ENCODE measurements around the gene CRTC1.

CRTC1 gene

DNA sequence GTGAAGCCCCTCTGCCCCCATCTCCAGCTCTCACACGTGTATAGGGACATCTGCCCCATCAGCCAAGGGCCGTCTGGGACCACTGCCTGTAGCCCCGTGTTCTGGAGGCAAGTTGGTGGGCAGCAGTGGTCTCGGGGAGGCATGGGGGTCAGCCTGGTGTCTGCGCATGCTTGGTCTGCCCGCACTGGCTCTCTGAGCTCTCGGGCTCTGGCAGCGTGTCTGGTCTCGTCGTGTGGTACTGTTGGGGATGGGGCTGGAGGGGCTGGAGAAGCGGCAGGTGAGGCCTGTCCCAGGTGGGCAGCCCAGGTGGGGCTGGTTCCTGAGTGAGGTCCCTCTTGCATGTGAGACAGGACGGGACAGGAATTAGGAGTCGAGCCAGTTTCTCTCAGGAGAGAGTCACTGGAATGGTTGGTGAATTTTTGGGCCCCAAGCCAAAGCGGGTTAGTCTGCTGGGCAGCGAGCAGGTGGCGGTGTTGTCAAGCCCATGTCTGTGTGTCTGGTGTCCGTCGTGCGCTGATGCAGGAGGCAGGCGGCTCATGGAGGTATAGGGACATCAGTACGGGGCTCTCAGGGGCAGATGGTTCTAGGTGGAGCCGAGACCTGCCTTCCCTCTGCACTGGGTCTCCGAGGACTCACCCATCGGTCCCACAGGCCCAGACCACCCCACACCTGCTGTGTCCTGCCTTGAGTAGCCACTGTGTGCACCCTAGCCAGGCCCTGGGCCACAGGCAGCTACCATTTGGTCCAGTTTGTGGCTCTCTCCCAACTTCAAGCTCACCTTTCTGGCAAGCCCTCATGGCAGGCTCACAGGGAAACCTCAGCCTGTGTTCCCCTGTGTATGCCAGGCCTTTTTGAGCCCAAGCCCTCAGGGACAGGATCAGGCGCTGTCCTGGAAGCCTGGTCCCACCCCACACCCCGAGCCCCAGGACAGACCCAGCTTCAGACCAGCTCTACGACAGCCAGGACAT is 89.4 kb downstream of the CRTC1 start:
- DNase-seq = no peak

DNA sequence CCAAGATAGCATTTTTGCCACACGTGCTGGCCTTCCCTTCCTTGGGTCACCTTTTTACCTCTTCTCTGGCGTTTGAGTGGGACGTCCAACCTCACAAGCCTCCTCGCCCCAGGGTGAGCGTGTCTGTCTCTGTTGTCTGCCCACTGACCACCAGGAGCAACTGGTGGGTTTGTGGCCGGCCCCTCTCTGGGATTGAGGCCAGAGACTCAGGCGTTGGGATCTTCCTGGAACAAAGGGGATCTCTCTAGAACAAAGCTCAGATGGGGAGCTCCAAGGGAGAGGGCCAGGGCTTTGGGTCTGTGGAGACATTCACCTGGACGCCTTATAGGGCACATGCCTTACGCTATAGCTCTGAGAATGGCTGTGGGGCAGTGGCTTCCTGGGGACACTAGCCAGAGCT is 90.2 kb downstream of the CRTC1 start:
- no peak for DNase-seq

DNA sequence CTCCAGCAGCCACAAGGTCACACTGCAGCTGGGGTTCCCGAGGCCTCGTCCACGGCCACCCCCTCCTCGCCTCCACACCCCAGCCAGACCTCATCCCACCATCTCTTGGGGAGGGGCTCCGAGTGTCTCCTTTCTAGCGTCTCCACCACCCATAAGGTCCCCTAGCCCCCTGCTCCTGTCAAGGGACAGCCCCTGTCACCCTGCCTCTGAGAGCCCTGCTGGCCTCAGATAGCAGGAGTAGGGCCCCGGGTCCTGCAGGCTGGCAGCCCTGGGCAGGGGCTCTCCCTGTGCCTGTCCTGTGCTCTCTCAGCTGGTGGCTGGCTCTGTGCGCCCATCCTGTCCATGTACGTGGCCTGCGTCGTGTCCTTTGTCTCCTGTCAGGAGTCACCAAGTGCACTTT is 90.6 kb downstream of the CRTC1 start:
- DNase-seq = no peak

DNA sequence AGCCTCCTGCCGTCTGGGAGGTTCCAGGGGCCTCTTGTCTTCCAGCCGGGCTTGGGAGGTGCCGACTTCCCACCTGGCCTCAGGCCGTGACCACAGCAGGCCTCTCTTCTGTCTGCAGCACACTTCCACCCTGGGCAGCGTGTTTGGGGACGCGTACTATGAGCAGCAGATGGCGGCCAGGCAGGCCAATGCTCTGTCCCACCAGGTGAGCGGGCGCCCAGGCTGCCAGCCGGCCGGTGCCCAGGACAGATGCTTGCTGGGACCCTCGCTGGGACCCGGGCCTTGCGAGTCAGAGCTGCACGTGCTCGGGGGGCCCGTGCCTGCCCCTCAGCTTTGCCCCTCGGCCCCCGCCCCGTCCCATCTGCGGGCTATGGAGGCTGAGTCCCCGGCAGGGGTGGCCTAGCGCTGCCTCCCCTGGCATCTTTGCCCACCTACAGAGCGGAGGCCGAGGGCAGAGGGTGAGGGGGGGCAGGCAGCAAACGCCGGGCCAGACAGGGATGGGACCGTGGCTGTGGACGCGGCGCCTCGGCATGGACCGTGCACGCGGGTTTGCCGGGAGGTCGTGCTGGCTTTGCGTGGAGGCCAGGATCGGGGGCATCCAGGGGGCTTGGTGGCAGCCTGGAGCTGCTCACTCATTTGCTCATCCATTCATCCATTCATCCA is 91.4 kb downstream of the CRTC1 start:
- no peak for DNase-seq

DNA sequence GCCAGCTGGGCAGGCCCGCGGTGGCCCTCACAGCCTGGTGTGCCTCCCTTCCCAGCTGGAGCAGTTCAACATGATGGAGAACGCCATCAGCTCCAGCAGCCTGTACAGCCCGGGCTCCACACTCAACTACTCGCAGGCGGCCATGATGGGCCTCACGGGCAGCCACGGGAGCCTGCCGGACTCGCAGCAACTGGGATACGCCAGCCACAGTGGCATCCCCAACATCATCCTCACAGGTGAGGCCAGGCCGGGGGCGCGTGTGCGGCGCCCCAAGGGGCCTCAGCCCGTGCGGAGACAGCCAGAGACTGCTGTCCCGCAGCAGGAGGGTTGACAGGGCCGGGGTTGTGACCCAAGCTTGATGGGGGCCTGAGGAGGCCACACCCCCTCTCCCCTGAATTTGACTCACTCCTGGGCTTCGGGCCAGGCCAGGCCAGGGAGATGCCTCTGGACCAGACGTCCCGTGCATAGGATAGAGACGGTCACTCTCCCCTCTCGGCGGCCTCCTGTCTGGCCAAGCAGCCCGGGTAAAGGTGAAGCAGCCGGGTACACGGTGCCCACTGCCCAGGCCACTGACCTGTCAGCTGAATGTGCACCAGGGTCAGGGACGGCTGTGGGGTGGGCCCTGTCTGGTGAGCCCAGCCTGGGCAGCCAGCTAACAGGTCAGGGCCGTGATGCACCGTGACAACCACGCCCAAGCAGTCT is 92.3 kb downstream of the CRTC1 start:
- no peak for DNase-seq

DNA sequence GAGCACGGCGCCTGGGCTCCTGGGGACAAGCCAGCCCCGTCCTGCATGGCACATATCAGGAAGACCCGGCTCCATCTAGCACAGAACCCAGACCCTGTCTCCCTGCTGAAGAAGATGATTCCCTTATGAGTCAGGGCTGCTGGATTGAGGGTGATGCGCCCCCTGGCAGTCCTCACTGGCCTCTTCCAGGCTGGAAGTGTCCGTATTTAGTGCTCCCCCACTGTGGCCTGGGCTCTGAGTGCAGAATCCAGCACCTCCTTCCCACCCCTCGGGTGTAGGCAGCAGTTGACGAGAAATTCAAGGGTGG is 92.8 kb downstream of the CRTC1 start:
- DNase-seq = no peak

DNA sequence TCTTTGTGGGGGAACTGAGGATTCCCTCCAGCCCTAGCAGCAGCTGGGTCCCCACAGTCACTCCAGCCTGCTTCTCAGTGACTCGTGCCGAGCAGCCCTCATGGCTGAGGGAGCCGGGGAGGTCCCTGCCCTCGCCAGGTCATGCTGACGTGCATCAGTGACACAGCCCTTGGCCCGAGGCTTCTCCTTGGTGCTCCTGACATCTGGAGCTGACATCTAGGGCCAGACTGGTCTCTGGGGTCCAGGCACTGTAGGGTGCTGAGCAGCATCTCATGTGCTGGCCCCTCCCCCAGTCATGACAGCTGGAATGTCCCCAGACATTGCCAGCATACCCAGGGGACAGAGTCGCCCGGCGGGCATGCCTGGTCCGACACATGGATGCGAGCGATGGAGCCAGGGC is 93.3 kb downstream of the CRTC1 start:
- no peak for DNase-seq

DNA sequence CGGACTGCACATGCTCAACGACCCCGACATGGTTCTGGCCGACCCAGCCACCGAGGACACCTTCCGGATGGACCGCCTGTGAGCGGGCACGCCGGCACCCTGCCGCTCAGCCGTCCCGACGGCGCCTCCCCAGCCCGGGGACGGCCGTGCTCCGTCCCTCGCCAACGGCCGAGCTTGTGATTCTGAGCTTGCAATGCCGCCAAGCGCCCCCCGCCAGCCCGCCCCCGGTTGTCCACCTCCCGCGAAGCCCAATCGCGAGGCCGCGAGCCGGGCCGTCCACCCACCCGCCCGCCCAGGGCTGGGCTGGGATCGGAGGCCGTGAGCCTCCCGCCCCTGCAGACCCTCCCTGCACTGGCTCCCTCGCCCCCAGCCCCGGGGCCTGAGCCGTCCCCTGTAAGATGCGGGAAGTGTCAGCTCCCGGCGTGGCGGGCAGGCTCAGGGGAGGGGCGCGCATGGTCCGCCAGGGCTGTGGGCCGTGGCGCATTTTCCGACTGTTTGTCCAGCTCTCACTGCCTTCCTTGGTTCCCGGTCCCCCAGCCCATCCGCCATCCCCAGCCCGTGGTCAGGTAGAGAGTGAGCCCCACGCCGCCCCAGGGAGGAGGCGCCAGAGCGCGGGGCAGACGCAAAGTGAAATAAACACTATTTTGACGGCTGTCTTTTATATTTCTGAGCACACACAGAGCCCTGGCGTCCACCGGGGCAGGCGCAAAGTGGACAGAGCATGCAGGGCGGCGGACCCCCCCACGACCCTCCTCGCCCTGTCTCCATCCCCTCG is 94.0 kb downstream of the CRTC1 start:
- DNase-seq = no peak

DNA sequence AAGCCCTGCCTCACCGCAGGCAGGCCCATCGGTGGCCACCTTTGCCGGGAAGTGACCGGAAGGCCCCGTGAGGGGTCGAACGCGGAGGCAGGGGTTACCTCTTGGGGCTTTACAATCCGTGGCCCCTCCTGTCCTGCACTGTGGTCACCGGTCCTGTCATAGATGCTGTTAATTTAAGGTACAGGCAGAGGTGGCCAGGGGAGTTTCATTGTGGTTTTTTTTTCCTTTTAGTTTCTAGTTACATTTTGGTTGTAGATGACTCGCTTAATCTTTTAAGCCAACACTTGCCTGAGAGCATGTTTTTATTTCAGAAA is 94.6 kb downstream of the CRTC1 start:
- no peak for DNase-seq

DNA sequence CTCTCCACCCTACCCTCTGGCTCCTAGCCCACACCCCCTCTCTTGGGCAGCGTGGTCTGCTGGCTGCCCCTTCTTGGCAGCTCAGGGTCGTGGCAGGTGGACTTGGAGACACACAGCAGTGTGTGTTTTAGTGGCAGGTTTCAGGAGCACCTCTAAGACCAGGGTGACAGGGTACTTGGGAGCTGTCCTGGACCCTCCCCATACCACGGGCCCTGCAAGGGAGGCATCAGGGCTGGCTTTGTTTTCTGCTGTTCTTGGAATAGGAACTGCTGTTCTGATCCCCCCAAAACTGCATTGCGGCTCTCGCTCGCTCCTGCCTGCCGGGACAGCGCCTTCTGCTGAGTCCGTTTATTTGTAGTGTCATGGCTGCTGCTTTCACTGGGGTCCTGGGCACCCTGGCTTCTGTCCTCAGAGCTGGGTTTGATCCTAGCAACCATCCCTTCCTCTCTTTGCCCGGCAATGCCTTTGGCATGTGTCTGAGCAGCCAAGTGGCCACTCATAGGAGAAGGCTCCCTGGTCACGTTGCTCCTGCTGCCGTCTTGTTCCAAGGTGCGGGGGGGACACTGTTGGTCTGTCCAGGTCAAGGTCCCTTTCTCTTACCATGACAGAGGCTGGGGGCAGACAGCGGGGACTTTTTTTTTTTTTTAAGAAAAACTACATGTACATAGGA is 95.5 kb downstream of the CRTC1 start:
- no peak for DNase-seq

DNA sequence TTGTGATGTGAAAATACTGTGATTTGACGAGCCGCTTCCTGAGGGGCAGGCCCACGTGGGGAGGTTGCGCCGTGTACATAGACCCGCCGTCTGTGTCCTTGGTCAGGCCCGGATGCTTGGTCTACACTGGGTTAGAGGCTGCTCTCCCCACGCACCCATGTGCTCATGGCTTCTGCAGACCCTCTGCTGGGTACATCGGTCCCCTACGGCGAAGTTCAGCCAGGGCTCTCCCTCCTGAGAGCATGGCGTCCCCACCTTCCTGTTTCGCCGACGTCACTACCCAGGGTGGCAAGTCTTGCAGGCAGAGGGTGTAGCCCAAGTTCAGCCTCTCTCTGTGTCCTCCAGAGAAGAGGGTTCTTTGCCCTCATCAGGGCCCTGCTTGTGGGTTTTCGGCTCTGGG is 96.6 kb downstream of the CRTC1 start:
- no peak for DNase-seq

DNA sequence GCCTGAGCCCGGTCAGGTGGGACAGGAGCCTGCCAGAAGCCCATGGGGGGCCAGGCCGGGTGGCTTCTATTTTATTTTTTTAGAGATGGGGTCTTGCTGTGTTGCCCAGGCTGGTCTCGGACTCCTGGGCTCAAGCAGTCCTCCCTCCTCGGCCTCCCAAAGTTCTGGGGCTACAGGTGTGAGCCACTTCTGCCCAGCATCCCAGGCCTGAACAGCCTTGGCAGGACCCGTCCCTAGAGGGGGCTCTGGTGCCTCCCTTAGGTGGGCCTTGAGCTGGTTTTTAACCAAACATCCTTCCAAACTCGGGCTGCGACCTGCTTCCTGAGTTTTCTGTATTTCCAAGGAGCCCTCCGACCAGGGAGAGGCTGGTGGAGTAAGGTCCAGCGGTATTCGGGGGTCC is 97.2 kb downstream of the CRTC1 start:
- DNase-seq = no peak

DNA sequence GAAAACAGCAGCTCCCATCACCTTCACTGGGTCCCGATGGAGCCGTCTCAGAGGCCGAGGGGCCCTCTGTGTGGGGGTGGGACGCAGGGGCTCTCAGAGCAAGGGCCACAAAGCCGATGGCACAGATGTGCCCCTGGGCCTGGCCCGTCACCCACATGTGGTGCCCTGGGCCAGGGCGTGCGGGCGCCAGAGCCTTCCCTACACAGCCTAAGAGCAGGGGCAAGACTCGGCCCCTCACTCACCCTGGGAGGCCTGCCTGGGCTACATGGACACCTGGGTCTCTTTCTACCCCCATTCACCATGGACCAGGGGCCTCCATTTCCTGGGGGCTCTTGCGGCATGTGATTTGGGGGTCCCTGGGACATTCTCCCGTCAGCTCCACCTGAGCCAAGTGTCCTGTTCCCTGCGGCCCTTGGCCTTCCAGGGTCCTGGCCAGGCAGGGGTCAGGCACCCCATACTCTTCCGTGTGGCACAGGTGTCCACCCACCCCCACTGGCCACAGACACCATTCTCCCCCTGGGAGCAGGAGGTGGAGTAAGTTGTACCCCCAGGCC is 97.6 kb downstream of the CRTC1 start:
- DNase-seq = no peak

DNA sequence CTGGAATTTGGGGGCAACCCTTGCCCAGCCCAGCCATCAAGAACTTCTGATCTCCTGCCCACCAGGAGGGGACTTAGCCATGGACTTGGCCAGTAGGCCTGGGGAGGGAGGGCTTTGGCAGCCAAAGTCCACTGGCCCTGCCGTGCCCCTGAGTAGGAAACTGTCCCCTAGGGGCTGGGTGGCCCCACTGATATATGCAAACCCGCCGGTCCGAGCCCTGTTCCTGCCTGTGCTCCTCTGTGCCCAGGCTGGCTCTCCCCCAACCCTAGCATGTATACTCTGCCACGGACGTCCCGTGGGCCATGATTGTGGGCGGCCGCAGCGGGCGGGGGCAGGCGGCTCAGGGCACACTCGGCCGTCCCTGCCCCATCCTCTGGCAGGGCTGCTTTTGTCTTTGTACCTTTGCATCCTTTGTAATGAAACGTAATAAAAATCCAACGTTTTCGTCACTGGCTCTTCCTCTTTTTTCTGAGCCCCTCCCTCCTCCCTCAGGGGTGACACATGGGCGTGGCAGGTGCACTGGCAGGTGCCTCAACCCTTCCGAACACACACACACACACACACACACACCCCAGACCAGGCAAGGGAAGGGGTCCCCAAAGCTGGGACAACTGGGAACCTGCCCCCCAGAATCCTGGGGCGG is 98.5 kb downstream of the CRTC1 start:
- DNase-seq = no peak

DNA sequence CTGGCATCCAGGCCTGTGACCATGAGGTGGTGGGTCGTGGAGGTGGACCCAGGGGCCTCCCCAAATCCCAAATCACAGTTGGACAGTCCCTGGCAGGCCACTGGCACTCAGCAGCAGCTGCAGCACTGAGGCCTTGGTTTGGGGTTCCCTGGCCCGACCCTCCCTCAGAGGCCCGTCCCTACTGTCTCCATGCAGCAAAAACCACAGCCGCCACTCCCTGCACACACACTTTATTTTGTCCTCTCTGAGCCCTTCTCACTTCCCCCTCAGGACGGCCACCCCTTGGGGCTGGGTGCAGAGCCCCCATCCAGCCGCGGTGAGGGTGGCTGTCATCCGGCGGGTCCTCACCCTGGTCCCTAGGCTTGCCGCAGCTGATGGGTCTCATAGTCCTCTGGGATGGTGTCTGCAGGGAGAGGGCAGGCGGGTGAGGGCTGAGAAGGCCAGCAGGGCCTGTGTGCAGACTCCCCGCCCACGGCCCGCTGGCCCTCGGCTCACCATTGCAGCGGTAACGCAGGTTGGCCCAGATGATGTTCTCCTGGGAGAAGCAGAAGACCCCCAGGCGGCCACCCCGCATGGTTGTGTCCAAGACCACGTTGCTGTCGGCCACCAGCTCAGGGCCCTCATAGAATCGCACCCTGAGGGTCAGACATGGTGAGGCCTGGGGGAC is 99.2 kb downstream of the CRTC1 start:
- no peak for DNase-seq

DNA sequence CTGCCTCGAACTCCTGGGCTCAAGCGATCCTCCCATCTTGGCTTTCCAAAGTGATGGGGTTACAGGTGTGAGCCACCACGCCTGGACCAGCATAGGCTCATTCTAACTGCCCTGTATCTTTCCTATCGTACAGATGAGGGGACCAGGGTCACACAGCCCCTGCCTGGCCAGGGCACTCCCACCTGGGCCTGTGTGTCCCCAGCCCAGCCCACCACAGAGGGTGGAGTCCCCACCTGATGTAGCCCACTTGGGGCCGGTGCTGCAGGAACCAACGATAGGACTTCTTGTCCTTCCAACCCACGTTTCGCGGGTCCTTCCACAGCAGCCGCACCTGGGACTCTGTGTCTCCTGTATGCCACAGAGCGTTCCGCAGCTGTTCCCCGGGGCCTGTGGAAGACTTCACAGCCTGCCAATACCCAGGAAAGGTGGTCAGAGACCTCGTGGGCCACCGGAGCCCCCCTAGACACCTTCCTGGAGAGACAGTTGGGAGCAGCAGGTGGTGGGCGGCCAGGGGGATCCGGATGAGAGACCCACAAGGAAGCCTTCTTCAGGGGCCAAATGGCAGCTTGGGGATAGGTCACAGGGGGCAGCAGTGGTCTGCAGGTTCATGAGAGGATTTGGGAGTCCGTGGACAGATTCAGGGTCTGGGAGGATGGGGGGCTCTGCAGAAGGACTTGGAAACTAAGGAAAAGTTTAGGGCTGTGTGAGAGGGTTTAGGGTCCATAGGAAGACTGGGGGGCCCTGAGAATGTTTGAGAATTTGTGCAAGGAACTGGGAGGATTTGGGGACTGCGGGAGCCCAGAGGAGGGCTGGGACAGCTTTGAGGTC is 100.7 kb downstream of the CRTC1 start:
- no peak for DNase-seq

DNA sequence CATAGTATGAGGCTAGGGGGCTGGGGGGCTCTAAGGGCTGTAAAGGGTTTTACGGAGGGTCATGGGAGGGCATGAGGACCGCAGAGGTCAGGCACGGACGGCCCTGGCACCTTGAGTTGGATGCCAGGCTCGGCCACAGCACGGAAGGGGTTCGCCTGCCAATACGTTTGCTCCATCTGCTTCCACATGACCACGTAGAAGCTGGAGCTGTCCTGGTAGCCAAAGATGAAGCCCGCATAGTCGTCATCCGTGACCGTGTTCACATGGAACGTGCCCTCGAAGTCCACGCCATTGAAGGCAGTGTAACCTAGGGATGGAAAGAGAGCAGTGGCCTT is 101.3 kb downstream of the CRTC1 start:
- no peak for DNase-seq

DNA sequence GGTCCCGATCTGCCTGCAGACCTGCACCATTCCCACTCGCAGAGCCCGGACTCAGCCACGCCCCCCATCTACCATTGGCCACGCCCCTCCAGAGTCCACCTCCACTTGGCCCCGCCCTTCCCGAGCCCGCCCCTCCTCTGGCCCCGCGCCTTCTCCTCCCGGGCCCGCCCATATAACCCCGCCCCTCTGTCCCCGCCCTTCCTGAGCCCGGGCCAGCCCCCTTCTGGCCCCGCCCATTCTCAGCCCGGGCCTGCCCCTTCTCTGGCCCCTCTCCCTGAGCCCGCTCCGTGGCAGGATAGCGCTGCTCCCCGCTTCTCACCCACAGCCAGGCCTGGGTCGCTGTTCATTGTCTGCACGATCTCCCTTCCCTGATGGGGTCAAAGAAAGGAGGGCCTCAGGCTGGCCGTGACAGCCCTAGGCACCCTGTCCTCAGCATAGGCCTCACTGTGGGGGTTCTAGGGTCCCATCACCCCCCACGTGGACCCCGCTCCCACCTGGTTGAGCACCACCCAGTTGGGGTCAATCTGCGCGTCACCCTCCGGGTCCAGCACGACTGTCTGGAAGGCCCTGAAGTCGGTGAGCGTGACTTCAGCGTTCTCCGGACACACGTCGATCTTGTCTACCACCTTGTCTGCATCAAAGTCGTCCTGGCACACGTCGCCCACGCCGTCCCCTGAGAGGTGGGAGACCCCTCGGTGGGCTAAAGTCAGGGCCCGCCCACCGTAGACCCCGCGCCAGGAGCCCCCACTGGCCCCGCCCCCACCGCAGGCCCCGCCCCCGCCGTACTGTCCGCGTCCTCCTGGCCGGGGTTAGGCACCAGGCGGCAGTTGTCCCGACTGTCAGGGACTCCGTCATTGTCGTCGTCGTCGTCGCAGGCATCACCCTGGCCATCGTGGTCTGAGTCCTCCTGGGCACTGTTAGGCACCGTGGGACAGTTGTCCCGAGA is 102.0 kb downstream of the CRTC1 start:
- DNase-seq = peak; percentile 86

All from right forelimb (tissue), 1 donor.